B cell (primary cell): ENCODE results near the gene IL36G. TPM values are rescaled to one million over a fixed set of nuclear protein-coding genes. Genes with fewer than 3 reads are reported as not detected.

ENCODE experiments used
- ATAC-seq: fragments of 200-7000 bp; cut with Tn5 transposase; one replicate; pipeline ENCODE4 v1.10.0; 2021; ENCODE audit warnings: low read depth, mild to moderate bottlenecking, moderate number of reproducible peaks, moderate library complexity
- CTCF ChIA-PET: fragments of 350-600 bp; sonication (Branson Sonifier 250); formaldehyde crosslinking; loops from one replicate; lab custom pipeline; 2021; ENCODE audit warnings: antibody characterized with exemption, inconsistent platforms; lab: Charles Lee
- POLR2A ChIA-PET: fragments of 350-600 bp; sonication (Branson Sonifier 250); formaldehyde crosslinking; loops from one replicate; lab custom pipeline; 2021; ENCODE audit warnings: antibody characterized with exemption; lab: Charles Lee
- DNase-seq: peaks from one replicate; pipeline ENCODE4 v3.0.0; 2013
- H2AFZ ChIP-seq: 2 replicates; pipeline ENCODE4 v1.6.1; 2012; ENCODE audit warnings: mild to moderate bottlenecking, low read depth, low read length; ENCODE audit not compliant: insufficient read depth, poor library complexity, severe bottlenecking
- H3K27ac ChIP-seq, 2 donors: 1 replicate in 1 of 2; 2 replicates in 1 of 2; pipeline ENCODE4 v1.5.1; 2012 to 2013; ENCODE audit warnings: low read length in 2 of 2, mild to moderate bottlenecking in 2 of 2, moderate library complexity in 1 of 2
- H3K27me3 ChIP-seq, 4 experiments: fragments of 200-600 bp in 1 of 4; sonication (generic) in 1 of 4; replicated peaks in 1 of 4; 1 replicate in 2 of 4; 2 replicates in 2 of 4; pipeline versions ENCODE4 v1.6.1 to v1.7.0; 2013 to 2016; ENCODE audit warnings: low read length in 3 of 4, mild to moderate bottlenecking in 2 of 4, mixed read lengths in 1 of 4, moderate library complexity in 1 of 4; ENCODE audit not compliant: insufficient read depth in 4 of 4, control insufficient read depth in 3 of 4; ENCODE audit errors: control extremely low read depth in 1 of 4
- H3K36me3 ChIP-seq, 2 experiments: replicated peaks in 1 of 2; 1 replicate in 1 of 2; 2 replicates in 1 of 2; pipeline versions ENCODE4 v1.6.1 to v1.7.1; 2013; ENCODE audit warnings: low read length in 1 of 2; ENCODE audit not compliant: insufficient read depth in 2 of 2, control insufficient read depth in 1 of 2; ENCODE audit errors: control extremely low read depth in 1 of 2, extremely low read depth in 1 of 2
- H3K4me1 ChIP-seq, 2 donors: fragments of 200-600 bp in 1 of 2; sonication (generic) in 1 of 2; 1 replicate in 1 of 2; 2 replicates in 1 of 2; pipeline versions ENCODE4 v1.5.1 to v1.6.1; 2013 to 2017; ENCODE audit warnings: low read length in 2 of 2; ENCODE audit not compliant: control insufficient read depth in 2 of 2, insufficient read depth in 2 of 2
- H3K4me2 ChIP-seq: replicated peaks from 2 replicates; pipeline ENCODE3; 2012; ENCODE audit warnings: mild to moderate bottlenecking, low read depth, low read length; ENCODE audit not compliant: poor library complexity, severe bottlenecking
- H3K4me3 ChIP-seq, 5 experiments: fragments of 200-600 bp in 1 of 5; sonication (generic) in 1 of 5; 1 replicate in 3 of 5; 2 replicates in 2 of 5; pipeline versions ENCODE4 v1.5.1 to v1.7.0; 2011 to 2016; ENCODE audit warnings: low read length in 4 of 5, mild to moderate bottlenecking in 4 of 5, low read depth in 2 of 5, control low read depth in 1 of 5, moderate library complexity in 1 of 5; ENCODE audit not compliant: insufficient read depth in 1 of 5; ENCODE audit errors: control extremely low read depth in 1 of 5, extremely low read depth in 1 of 5
- H3K79me2 ChIP-seq: fragments of 200-600 bp; sonication (generic); one replicate; pipeline ENCODE4 v1.6.0; 2016; ENCODE audit warnings: low read length; ENCODE audit not compliant: control insufficient read depth, insufficient read depth
- H3K9ac ChIP-seq: fragments of 200-600 bp; sonication (generic); 2 replicates; pipeline ENCODE4 v1.6.1; 2017; ENCODE audit warnings: mild to moderate bottlenecking, low read length, moderate library complexity
- H3K9me3 ChIP-seq, 3 donors: one replicate each; pipeline versions ENCODE4 v1.6.1 to v1.7.1; 2013; ENCODE audit warnings: low read length in 2 of 3; ENCODE audit not compliant: control insufficient read depth in 2 of 3, insufficient read depth in 1 of 3; ENCODE audit errors: control extremely low read depth in 1 of 3
- H4K20me1 ChIP-seq: 2 replicates; pipeline ENCODE4 v1.6.0; 2012; ENCODE audit warnings: mild to moderate bottlenecking, low read length; ENCODE audit not compliant: insufficient read depth, control insufficient read depth, poor library complexity, severe bottlenecking
- H3K27ac Mint-ChIP-seq: one replicate; pipeline ENCODE4 v1.8.0; 2021; ENCODE audit warnings: mixed read lengths
- H3K27me3 Mint-ChIP-seq: one replicate; pipeline ENCODE4 v1.8.0; 2021; ENCODE audit warnings: mixed read lengths
- H3K4me1 Mint-ChIP-seq: one replicate; pipeline ENCODE4 v1.8.0; 2021; ENCODE audit warnings: mixed read lengths
- H3K4me3 Mint-ChIP-seq: one replicate; pipeline ENCODE4 v1.8.0; 2021; ENCODE audit warnings: mixed read lengths
- H3K9me3 Mint-ChIP-seq: one replicate; pipeline ENCODE4 v1.8.0; 2022; ENCODE audit warnings: mixed read lengths; ENCODE audit not compliant: insufficient read depth
- CTCF ChIP-seq: fragments of 200-600 bp; IDR thresholded peaks from one replicate; pipeline ENCODE4 v1.8.0; 2022; ENCODE audit warnings: antibody characterized with exemption, mild to moderate bottlenecking
- EZH2 ChIP-seq: IDR thresholded peaks from 2 replicates; pipeline ENCODE4 v1.6.1; 2012; ENCODE audit warnings: borderline replicate concordance, low read depth, mild to moderate bottlenecking, moderate library complexity, low read length; ENCODE audit not compliant: insufficient read depth, poor library complexity, severe bottlenecking
- WGBS: methylation state at CpG from one replicate; pipeline ENCODE4 v1.1.5; 2013; ENCODE audit warnings: missing lambda C conversion rate; ENCODE audit not compliant: insufficient coverage; 5-methylcytosine and 5-hydroxymethylcytosine counted together
- intact Hi-C: fragments of 100-400 bp; cut with micrococcal nuclease; formaldehyde crosslinking; loops from one replicate; pipeline ENCODE4 v1.10.0; 2022
- polyA plus RNA-seq: library from polyadenylated mRNA; depleted of rRNA; stranded (reverse); fragments of >200 nt; gene quantifications from 2 replicates; pipeline ENCODE4 v1.2.3, GENCODE V29; 2012
- total RNA-seq, 2 donors: library from RNA; stranded (reverse); fragments of 120-200 nt in 1 of 2; gene quantifications; 1 replicate in 1 of 2; 2 replicates in 1 of 2; pipeline versions ENCODE4 v1.2.3 to v1.2.4, GENCODE V29; 2013 to 2022

Gene IL36G
- total and polyA plus RNA-seq, 2 donors (not counting 1 experiment from before 2014, with no cell fraction given) = not detected

GRCh38 chr2:113014067-113014466 lies 36.3 kb downstream of the IL36G start:
- POLR2A ChIA-PET = no interaction called here
- H3K27me3 Mint-ChIP-seq = peaks cover 56% of the 10 kb centered on the region
- no peak for ATAC-seq

GRCh38 chr2:113015042-113015441 lies 37.2 kb downstream of the IL36G start:
- DNase-seq (no peak), ATAC-seq (no peak)
- Mint-ChIP-seq H3K4me1 (no peaks in the 10 kb centered on the region), H3K27ac (no peak overlapping the region), H3K4me3 (no peak overlapping the region), H3K27me3 (peaks cover 61% of the 10 kb centered on the region), H3K9me3 (peaks cover 7% of the 10 kb centered on the region)
- H3K27me3 ChIP-seq = peaks cover 0 to 17% (median 6%) of the 10 kb centered on the region in 4 experiments
- POLR2A ChIA-PET = no interaction called here
- H3K27ac ChIP-seq = no peak overlapping the region
- H2AFZ ChIP-seq = no peak overlapping the region
- H3K4me3 ChIP-seq = no peak overlapping the region
- TF ChIP-seq CTCF = no peak
- TF ChIP-seq EZH2 = no peak
- WGBS = no CpG with 5 or more reads among the region's 1 CpG
- H4K20me1 ChIP-seq = no peaks in the 10 kb centered on the region
- H3K9me3 ChIP-seq = no peaks in the 10 kb centered on the region
- CTCF ChIA-PET = no interaction called here
- H3K36me3 ChIP-seq = no peaks in the 10 kb centered on the region
- H3K79me2 ChIP-seq = no peaks in the 10 kb centered on the region
- intact Hi-C loops = no loop called here
- no peak overlapping the region for H3K4me2 ChIP-seq
- no peaks in the 10 kb centered on the region for H3K4me1 ChIP-seq
- no peak overlapping the region for H3K9ac ChIP-seq

More at GRCh38 chr2:113014067-113014466, 36.3 kb downstream of the IL36G start:
- Histone ChIP-seq H3K9me3 (no peaks in the 10 kb centered on the region), H3K4me2 (no peak overlapping the region), H3K79me2 (no peaks in the 10 kb centered on the region), H4K20me1 (no peaks in the 10 kb centered on the region), H3K36me3 (no peaks in the 10 kb centered on the region), H3K4me1 (no peaks in the 10 kb centered on the region), H3K9ac (no peak overlapping the region), H3K4me3 (no peak overlapping the region), H3K27me3 (peaks cover 0 to 14% (median 3%) of the 10 kb centered on the region in 4 experiments), H3K27ac (no peak overlapping the region), H2AFZ (no peak overlapping the region)
- intact Hi-C loops = no loop called here
- WGBS = no CpG with 5 or more reads among the region's 2 CpGs
- Mint-ChIP-seq H3K4me1 (no peaks in the 10 kb centered on the region), H3K9me3 (peaks cover 7% of the 10 kb centered on the region), H3K27ac (no peak overlapping the region), H3K4me3 (no peak overlapping the region)
- CTCF ChIA-PET = no interaction called here
- DNase-seq = no peak
- TF ChIP-seq EZH2 (no peak), CTCF (no peak)
